B cell (primary cell): ENCODE measurements around the gene IRGC.

Source experiments
- CTCF ChIP-seq: fragments of 200-600 bp; IDR thresholded peaks from one replicate; pipeline ENCODE4 v1.8.0; 2022; ENCODE audit warnings: antibody characterized with exemption, mild to moderate bottlenecking
- EZH2 ChIP-seq: IDR thresholded peaks from 2 replicates; pipeline ENCODE4 v1.6.1; 2012; ENCODE audit warnings: borderline replicate concordance, low read depth, mild to moderate bottlenecking, moderate library complexity, low read length; ENCODE audit not compliant: insufficient read depth, poor library complexity, severe bottlenecking

DNA sequence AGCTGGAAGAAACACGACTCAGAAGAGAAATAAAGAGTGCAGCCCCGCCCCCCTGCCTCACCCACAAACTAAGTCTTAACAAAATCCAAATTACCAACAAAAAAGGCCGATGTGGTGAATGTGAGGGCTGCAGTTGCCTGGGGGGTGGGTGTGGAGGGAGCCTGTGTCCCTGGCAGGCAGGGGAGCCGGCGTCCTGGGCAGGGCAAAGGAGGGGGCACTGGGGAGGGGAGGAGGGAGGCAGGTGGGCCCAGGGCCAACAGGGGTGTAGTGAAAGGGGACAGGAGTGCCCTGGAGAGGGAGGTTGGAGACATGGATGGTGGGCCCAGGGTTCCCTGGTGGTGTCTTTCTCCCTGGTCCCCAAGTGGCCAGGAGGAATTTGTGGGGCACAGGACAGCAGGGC, 4.0 kb downstream of the IRGC start:
- TF ChIP-seq CTCF (no peak), EZH2 (no peak)
